Epithelial cell of esophagus (primary cell): ENCODE data around the gene CITED1.

Experiments used
- DNase-seq: peaks from one replicate; pipeline ENCODE4 v3.0.0; 2010; ENCODE audit warnings: low read depth
- H3K4me3 ChIP-seq: 2 replicates; pipeline ENCODE4 v1.5.1; 2011; ENCODE audit warnings: mild to moderate bottlenecking, low read length, control low read depth
- CTCF ChIP-seq: IDR thresholded peaks from 2 replicates; pipeline ENCODE4 v1.5.1; 2011; ENCODE audit warnings: low read depth, mild to moderate bottlenecking, low read length, control low read depth, inconsistent platforms; ENCODE audit not compliant: insufficient read depth; ENCODE audit errors: missing control alignments

CITED1 gene

GRCh38 chrX:72276478-72276953 is 29.2 kb downstream of the CITED1 start:
- DNase-seq: no peak
- peak overlapping the region; percentile 76 for H3K4me3 ChIP-seq
- no peak for TF ChIP-seq CTCF

- no peak for DNase-seq
- no peak for TF ChIP-seq CTCF
- peak overlapping the region; percentile 76 for H3K4me3 ChIP-seq
Observed at GRCh38 chrX:72274526-72274925, 31.2 kb downstream of the CITED1 start.

- no peak for TF ChIP-seq CTCF
- peak overlapping the region; percentile 76 for H3K4me3 ChIP-seq
- DNase-seq: no peak
Observed at GRCh38 chrX:72273718-72274117, 32.0 kb downstream of the CITED1 start.

GRCh38 chrX:72272868-72273267 is 32.8 kb downstream of the CITED1 start:
- peak; percentile 85 for DNase-seq
- H3K4me3 ChIP-seq: no peak overlapping the region
- TF ChIP-seq CTCF: no peak

GRCh38 chrX:72271812-72272211 is 33.9 kb downstream of the CITED1 start:
- H3K4me3 ChIP-seq: peak overlapping the region; percentile 1
- peak; percentile 88 for DNase-seq
- no peak for TF ChIP-seq CTCF

GRCh38 chrX:72271091-72271788 is 34.5 kb downstream of the CITED1 start:
- DNase-seq: no peak
- no peak overlapping the region for H3K4me3 ChIP-seq
- no peak for TF ChIP-seq CTCF

GRCh38 chrX:72270316-72270866 is 35.3 kb downstream of the CITED1 start:
- no peak overlapping the region for H3K4me3 ChIP-seq
- TF ChIP-seq CTCF: no peak
- DNase-seq: peak; percentile 36
